GM06990 (cell line): ENCODE results near the gene TRAF5.

ENCODE experiments used
- DNase-seq: peaks from one replicate; pipeline ENCODE4 v3.0.0-alpha.2; 2011; ENCODE audit not compliant: insufficient read length; ENCODE audit errors: extremely low read depth
- H3K27me3 ChIP-seq: replicated peaks from 2 replicates; pipeline ENCODE4 v1.6.0; 2011; ENCODE audit warnings: low read length; ENCODE audit not compliant: control insufficient read depth, insufficient read depth
- H3K36me3 ChIP-seq: 2 replicates; pipeline ENCODE4 v1.5.1; 2011; ENCODE audit warnings: low read length; ENCODE audit not compliant: control insufficient read depth, insufficient read depth
- H3K4me3 ChIP-seq: replicated peaks from 2 replicates; pipeline ENCODE4 v1.5.1; 2011; ENCODE audit warnings: low read depth, mild to moderate bottlenecking, control low read depth, low read length
- TF ChIP-seq, protein P1 (sequence below): IDR thresholded peaks from 2 replicates; pipeline ENCODE4 v1.5.1; 2011; ENCODE audit warnings: low read length, control low read depth, mild to moderate bottlenecking, inconsistent platforms; ENCODE audit not compliant: insufficient read depth, poor library complexity, severe bottlenecking

Gene TRAF5

DNA sequence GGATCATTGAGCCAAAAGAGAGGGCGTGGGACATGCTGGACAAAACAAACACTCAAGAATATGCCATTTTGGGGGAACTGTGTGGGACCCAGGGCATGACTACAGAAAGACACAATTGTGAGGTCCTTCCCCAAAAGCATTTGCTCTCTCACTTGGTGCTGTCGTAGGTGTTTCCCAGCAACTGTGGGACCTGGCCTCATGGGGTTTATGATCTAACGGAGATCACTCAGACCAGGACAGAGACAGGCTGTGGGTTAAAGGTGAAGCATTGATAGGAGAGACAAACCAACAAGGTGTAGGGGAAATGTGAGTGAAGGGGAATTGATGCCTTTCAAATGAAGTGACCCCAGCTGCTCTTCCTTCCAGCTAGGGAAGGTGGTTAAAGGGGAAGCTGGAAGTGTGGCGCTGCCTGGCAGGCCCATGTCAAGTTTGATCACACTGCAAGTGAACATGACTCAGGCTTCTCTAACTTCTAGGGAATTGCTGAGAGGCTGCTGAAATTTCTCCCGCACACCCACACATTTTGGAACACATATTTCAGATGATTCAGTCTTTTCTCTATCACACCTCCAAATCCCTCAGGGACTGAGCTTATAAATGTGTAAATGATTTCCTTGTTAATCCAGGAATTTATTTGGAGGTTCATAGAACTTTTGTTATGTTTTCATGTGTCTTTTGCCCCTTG is 30.2 kb downstream of the TRAF5 start:
- no peaks in the 10 kb centered on the region for H3K27me3 ChIP-seq
- peaks cover 16% of the 10 kb centered on the region for H3K36me3 ChIP-seq
- H3K4me3 ChIP-seq = no peak overlapping the region
- no peak for DNase-seq
- TF ChIP-seq, protein P1, sequence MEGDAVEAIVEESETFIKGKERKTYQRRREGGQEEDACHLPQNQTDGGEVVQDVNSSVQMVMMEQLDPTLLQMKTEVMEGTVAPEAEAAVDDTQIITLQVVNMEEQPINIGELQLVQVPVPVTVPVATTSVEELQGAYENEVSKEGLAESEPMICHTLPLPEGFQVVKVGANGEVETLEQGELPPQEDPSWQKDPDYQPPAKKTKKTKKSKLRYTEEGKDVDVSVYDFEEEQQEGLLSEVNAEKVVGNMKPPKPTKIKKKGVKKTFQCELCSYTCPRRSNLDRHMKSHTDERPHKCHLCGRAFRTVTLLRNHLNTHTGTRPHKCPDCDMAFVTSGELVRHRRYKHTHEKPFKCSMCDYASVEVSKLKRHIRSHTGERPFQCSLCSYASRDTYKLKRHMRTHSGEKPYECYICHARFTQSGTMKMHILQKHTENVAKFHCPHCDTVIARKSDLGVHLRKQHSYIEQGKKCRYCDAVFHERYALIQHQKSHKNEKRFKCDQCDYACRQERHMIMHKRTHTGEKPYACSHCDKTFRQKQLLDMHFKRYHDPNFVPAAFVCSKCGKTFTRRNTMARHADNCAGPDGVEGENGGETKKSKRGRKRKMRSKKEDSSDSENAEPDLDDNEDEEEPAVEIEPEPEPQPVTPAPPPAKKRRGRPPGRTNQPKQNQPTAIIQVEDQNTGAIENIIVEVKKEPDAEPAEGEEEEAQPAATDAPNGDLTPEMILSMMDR = no peak

DNA sequence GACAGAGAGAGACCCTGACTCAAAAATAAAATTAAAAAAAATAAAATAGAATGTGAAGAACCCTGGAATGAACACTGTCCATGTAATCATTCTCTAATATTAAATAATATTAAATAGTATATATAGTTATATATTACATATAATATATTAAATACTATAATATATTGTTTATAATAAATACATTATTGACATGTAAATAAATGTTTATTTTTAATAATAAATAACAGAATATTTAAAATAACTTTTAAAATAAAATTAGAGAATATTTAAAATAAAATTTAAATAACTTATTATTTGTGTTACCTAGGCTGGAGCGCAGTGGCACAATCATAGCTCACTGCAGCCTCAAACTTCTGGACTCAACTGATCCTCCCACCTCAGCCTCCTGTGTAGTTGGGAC is 32.1 kb downstream of the TRAF5 start:
- peaks cover 16% of the 10 kb centered on the region for H3K36me3 ChIP-seq
- TF ChIP-seq, protein P1 = no peak
- no peaks in the 10 kb centered on the region for H3K27me3 ChIP-seq
- no peak for DNase-seq
- H3K4me3 ChIP-seq = no peak overlapping the region

DNA sequence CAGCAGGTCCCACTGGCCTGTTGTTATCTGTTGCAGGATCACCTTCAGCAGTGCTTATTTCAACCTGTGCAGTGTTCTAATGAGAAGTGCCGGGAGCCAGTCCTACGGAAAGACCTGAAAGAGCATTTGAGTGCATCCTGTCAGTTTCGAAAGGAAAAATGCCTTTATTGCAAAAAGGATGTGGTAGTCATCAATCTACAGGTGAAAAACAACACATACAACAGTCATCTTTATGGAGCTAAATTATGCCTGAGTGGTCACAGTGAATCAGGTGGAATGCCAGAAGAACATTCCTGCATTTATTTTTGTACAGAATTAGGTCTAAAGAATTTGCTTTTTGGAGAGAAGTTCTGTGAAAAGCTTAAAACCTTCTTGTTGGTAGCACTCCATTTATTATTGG is 33.2 kb downstream of the TRAF5 start:
- no peak for DNase-seq
- Histone ChIP-seq H3K27me3 (no peaks in the 10 kb centered on the region), H3K4me3 (no peak overlapping the region), H3K36me3 (peaks cover 13% of the 10 kb centered on the region)
- TF ChIP-seq, protein P1 = no peak

DNA sequence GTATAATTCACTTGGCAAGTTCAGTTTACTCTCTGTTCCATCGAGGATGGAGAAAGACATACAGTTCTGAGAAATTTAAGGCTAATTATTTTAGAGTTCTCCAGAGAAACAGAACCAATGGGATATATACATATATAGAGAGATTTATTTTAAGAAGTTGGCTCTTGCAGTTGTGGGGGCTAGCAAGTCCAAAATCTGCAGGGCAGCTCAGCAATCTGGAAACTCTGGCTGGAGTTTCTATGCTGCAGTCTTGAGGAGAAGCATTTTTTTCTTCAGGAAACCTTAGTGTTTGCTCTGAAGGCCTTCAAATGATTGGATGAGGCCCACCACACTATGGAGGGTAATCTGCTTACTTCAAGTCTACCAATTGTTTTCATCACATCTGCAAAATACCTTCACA is 34.6 kb downstream of the TRAF5 start:
- H3K36me3 ChIP-seq = peaks cover 13% of the 10 kb centered on the region
- TF ChIP-seq, protein P1 = no peak
- DNase-seq = no peak

DNA sequence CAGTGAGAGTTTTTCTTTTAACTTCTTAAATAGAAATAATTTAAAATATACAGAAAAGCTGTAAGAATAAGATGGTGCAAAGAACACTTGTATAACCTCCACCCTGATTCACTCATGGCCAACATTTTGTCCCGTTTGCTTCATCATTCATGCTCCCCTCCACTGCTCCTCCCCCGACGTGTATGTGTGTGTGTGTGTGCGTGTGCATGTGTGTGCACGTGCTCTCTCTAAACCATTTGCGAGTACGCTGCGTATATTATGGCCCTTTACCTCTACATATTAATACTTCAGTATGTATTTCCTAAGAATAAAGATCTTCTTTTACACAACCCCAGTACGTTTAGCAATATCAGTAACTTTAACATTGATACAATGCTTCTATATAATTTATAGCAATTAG is 43.0 kb downstream of the TRAF5 start:
- Histone ChIP-seq H3K4me3 (no peak overlapping the region), H3K27me3 (no peaks in the 10 kb centered on the region), H3K36me3 (peaks cover 8% of the 10 kb centered on the region)
- DNase-seq = no peak
- TF ChIP-seq, protein P1 = no peak

More for the DNA sequence above, 34.6 kb downstream of the TRAF5 start:
- Histone ChIP-seq H3K27me3 (no peaks in the 10 kb centered on the region), H3K4me3 (no peak overlapping the region)

DNA sequence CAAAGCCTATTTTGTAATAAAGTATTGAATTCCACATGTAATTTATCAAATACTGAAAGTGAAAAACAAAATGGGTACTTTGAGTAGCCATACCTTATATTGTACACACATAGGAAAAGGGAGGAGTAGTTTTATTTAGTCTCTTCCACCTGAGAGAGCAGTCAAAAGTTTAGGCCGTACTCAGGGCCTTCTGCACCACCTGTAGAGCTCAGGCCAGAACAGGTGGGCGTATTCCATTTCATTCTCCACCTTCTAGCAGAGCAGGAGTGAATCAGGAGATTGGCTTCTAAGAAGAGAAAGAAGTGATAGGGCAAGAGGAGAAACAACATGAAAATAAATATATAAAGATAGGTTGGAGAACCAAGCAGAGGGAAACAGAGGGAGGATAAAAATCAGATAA is 44.0 kb downstream of the TRAF5 start:
- H3K36me3 ChIP-seq = peaks cover 10% of the 10 kb centered on the region
- DNase-seq = no peak
- TF ChIP-seq, protein P1 = no peak
- no peak overlapping the region for H3K4me3 ChIP-seq
- no peaks in the 10 kb centered on the region for H3K27me3 ChIP-seq
